Tibial nerve (tissue), 4 donors: ENCODE measurements around the gene TPPP. TPM values are rescaled to one million over a fixed set of nuclear protein-coding genes. Genes with fewer than 3 reads are reported as not detected.
"Not testable (repeated sequence)": the region's sequence is repeated elsewhere in the genome, so short reads cannot be mapped to it uniquely, and the experiment has no call there.

ENCODE experiments used
- DNase-seq, 2 donors: peaks; one replicate each; pipeline ENCODE4 v3.0.0-alpha.2; 2019; ENCODE audit warnings: low spot score in 2 of 2
- H3K27ac ChIP-seq, 4 donors: fragments of 200-600 bp; sonication (generic) in 3 of 4; one replicate each; pipeline ENCODE4 v1.5.1; 2017 to 2019; ENCODE audit warnings: mild to moderate bottlenecking in 1 of 4
- H3K27me3 ChIP-seq, 2 donors: fragments of 200-600 bp; sonication (generic) in 1 of 2; one replicate each; pipeline versions ENCODE4 v1.5.1 to v1.6.0; 2017 to 2019
- H3K36me3 ChIP-seq, 3 donors: fragments of 200-600 bp; sonication (generic); one replicate each; pipeline ENCODE4 v1.5.1; 2018 to 2019
- H3K4me1 ChIP-seq, 4 donors: fragments of 200-600 bp; sonication (generic) in 3 of 4; one replicate each; pipeline ENCODE4 v1.5.1; 2017 to 2019
- H3K4me3 ChIP-seq, 4 donors: fragments of 200-600 bp; sonication (generic) in 3 of 4; one replicate each; pipeline ENCODE4 v1.5.1; 2017 to 2019; ENCODE audit warnings: mild to moderate bottlenecking in 1 of 4, moderate library complexity in 1 of 4
- H3K9me3 ChIP-seq, 4 donors: fragments of 200-600 bp; sonication (generic) in 3 of 4; one replicate each; pipeline ENCODE4 v1.5.1; 2017 to 2019
- CTCF ChIP-seq, 5 experiments: fragments of 200-600 bp in 3 of 5; fragments of 450-650 bp in 2 of 5; sonication (generic) in 3 of 5; IDR thresholded peaks; one replicate each; pipeline ENCODE4 v1.5.1; 2016 to 2019; ENCODE audit warnings: antibody characterized with exemption in 5 of 5, mild to moderate bottlenecking in 3 of 5, moderate library complexity in 2 of 5
- EP300 ChIP-seq, 2 donors: sonication (generic); formaldehyde crosslinking; IDR thresholded peaks; one replicate each; pipeline ENCODE4 v1.6.1; 2017; ENCODE audit warnings: antibody characterized with exemption in 2 of 2, mild to moderate bottlenecking in 1 of 2
- POLR2A ChIP-seq, 2 donors: fragments of 450-650 bp; IDR thresholded peaks; one replicate each; pipeline ENCODE4 v1.6.1; 2017; ENCODE audit warnings: antibody characterized with exemption in 2 of 2, mild to moderate bottlenecking in 2 of 2, moderate library complexity in 2 of 2
- WGBS, 2 donors: methylation state at CpG; one replicate each; pipeline ENCODE4 v1.1.5; 2018; 5-methylcytosine and 5-hydroxymethylcytosine counted together
- total RNA-seq, 4 donors: library from RNA; depleted of rRNA; stranded (reverse); fragments of >200 nt; gene quantifications; one replicate each; pipeline ENCODE4 v1.1.0, GENCODE V29; 2016

Gene TPPP
- total RNA-seq, 4 donors from 2014 or later: 1.7 to 5.5 (median 4.0) TPM

- Histone ChIP-seq H3K4me3 (no peak overlapping the region), H3K36me3 (peaks cover 3 to 56% (median 15%) of the 10 kb centered on the region in 3 donors), H3K9me3 (peaks cover 0 to 9% (median 0%) of the 10 kb centered on the region in 4 donors), H3K4me1 (no peaks in the 10 kb centered on the region), H3K27me3 (no peaks in the 10 kb centered on the region), H3K27ac (no peak overlapping the region)
- no peak for TF ChIP-seq CTCF (IDR thresholded peaks at IDR 0.05)
- TF ChIP-seq POLR2A (IDR thresholded peaks at IDR 0.05): no peak
- TF ChIP-seq EP300 (IDR thresholded peaks at IDR 0.05): no peak
- 82 to 86% methylated on average over 9 to 12 of the region's 12 CpGs for WGBS, 2 donors
- DNase-seq: no peak
Measured at GRCh38 chr5:634191-634590, 59.0 kb downstream of the TPPP start.

GRCh38 chr5:633501-633955 is 59.6 kb downstream of the TPPP start:
- no peak for TF ChIP-seq EP300 (IDR thresholded peaks at IDR 0.05)
- TF ChIP-seq POLR2A (IDR thresholded peaks at IDR 0.05): no peak
- TF ChIP-seq CTCF (IDR thresholded peaks at IDR 0.05): no peak
- H3K4me3 ChIP-seq: no peak overlapping the region
- no peaks in the 10 kb centered on the region for H3K27me3 ChIP-seq
- no peak for DNase-seq
- H3K36me3 ChIP-seq: peaks cover 3 to 49% (median 15%) of the 10 kb centered on the region in 3 donors
- H3K4me1 ChIP-seq: no peaks in the 10 kb centered on the region
- peaks cover 0 to 9% (median 0%) of the 10 kb centered on the region in 4 donors for H3K9me3 ChIP-seq
- 66 to 79% methylated on average over 19 to 20 of the region's 20 CpGs for WGBS, 2 donors
- no peak overlapping the region for H3K27ac ChIP-seq

GRCh38 chr5:628351-629205 is 64.6 kb downstream of the TPPP start:
- H3K4me1 ChIP-seq, H3K27ac ChIP-seq, DNase-seq, H3K4me3 ChIP-seq, H3K27me3 ChIP-seq, H3K9me3 ChIP-seq: not testable (repeated sequence)
- H3K36me3 ChIP-seq: peaks cover 0 to 32% (median 2%) of the 10 kb centered on the region in 3 donors
- 73 to 92% methylated on average over 17 of the region's 21 CpGs for WGBS, 2 donors

- TF ChIP-seq EP300 (IDR thresholded peaks at IDR 0.05): no peak
- no peak for TF ChIP-seq POLR2A (IDR thresholded peaks at IDR 0.05)
- no peak for TF ChIP-seq CTCF (IDR thresholded peaks at IDR 0.05)
- 93 to 94% methylated on average over 24 of the region's 24 CpGs for WGBS, 2 donors
- DNase-seq: no peak
Measured at GRCh38 chr5:627840-628239, 65.3 kb downstream of the TPPP start.

GRCh38 chr5:626850-627249 is 66.3 kb downstream of the TPPP start:
- Histone ChIP-seq H3K27me3 (no peaks in the 10 kb centered on the region), H3K27ac (no peak overlapping the region), H3K4me1 (no peaks in the 10 kb centered on the region), H3K9me3 (no peaks in the 10 kb centered on the region), H3K36me3 (peaks cover 0 to 46% (median 0%) of the 10 kb centered on the region in 3 donors), H3K4me3 (no peak overlapping the region)
- no peak for DNase-seq
- 71% methylated on average over 3 of the region's 3 CpGs for WGBS, 2 donors
- TF ChIP-seq CTCF (IDR thresholded peaks at IDR 0.05) (no peak), POLR2A (IDR thresholded peaks at IDR 0.05) (no peak), EP300 (IDR thresholded peaks at IDR 0.05) (no peak)

More at GRCh38 chr5:627840-628239, 65.3 kb downstream of the TPPP start:
- Histone ChIP-seq H3K4me3 (no peak overlapping the region), H3K36me3 (peaks cover 0 to 38% (median 0%) of the 10 kb centered on the region in 3 donors), H3K27ac (no peak overlapping the region), H3K4me1 (no peaks in the 10 kb centered on the region), H3K9me3 (no peaks in the 10 kb centered on the region), H3K27me3 (no peaks in the 10 kb centered on the region)
